Mesodermal cell (in vitro differentiated cells): ENCODE measurements around the gene UCN2.

Experiments
- H3K27ac ChIP-seq: 2 replicates; pipeline ENCODE4 v1.7.0; 2013; ENCODE audit warnings: mild to moderate bottlenecking, low read depth, low read length, moderate library complexity; ENCODE audit not compliant: severe bottlenecking
- H3K36me3 ChIP-seq: 2 replicates; pipeline ENCODE4 v1.7.1; 2013; ENCODE audit warnings: mild to moderate bottlenecking, low read length, moderate library complexity; ENCODE audit not compliant: control insufficient read depth, insufficient read depth
- H3K4me1 ChIP-seq: one replicate; pipeline ENCODE4 v1.7.1; 2013; ENCODE audit warnings: mild to moderate bottlenecking, low read length; ENCODE audit not compliant: insufficient read depth, control insufficient read depth, poor library complexity, severe bottlenecking
- H3K4me3 ChIP-seq: 2 replicates; pipeline ENCODE4 v1.7.0; 2013; ENCODE audit warnings: low read length, control low read depth, mild to moderate bottlenecking; ENCODE audit not compliant: insufficient read depth, poor library complexity, severe bottlenecking; ENCODE audit errors: extremely low read depth
- H3K9me3 ChIP-seq: 2 replicates; pipeline ENCODE4 v1.7.1; 2013; ENCODE audit warnings: mild to moderate bottlenecking, low read length, moderate library complexity; ENCODE audit not compliant: control insufficient read depth
- WGBS, 2 experiments: methylation state at CpG; one replicate each; pipeline ENCODE4 v1.1.5; 2013; ENCODE audit warnings: missing lambda C conversion rate in 2 of 2; ENCODE audit not compliant: insufficient coverage in 2 of 2; 5-methylcytosine and 5-hydroxymethylcytosine counted together

UCN2 gene

GRCh38 chr3:48569808-48570450 is 6.3 kb upstream of the UCN2 start:
- no peak overlapping the region for H3K4me3 ChIP-seq
- H3K27ac ChIP-seq: no peak overlapping the region
- WGBS, 2 experiments: 90 to 94% methylated on average over 11 to 16 of the region's 18 CpGs
- peaks cover 33% of the 10 kb centered on the region for H3K36me3 ChIP-seq
- H3K9me3 ChIP-seq: no peaks in the 10 kb centered on the region
- no peaks in the 10 kb centered on the region for H3K4me1 ChIP-seq

GRCh38 chr3:48569400-48569799 is 5.8 kb upstream of the UCN2 start:
- Histone ChIP-seq H3K36me3 (peaks cover 35% of the 10 kb centered on the region), H3K9me3 (no peaks in the 10 kb centered on the region), H3K27ac (no peak overlapping the region), H3K4me3 (no peak overlapping the region), H3K4me1 (peaks cover 4% of the 10 kb centered on the region)
- WGBS, 2 experiments: 82 to 96% methylated on average over 6 to 7 of the region's 10 CpGs

- peaks cover 13% of the 10 kb centered on the region for H3K4me1 ChIP-seq
- H3K9me3 ChIP-seq: no peaks in the 10 kb centered on the region
- WGBS, 2 experiments: 95 to 97% methylated on average over 5 to 7 of the region's 7 CpGs
- H3K4me3 ChIP-seq: no peak overlapping the region
- H3K36me3 ChIP-seq: peaks cover 26% of the 10 kb centered on the region
- H3K27ac ChIP-seq: no peak overlapping the region
Observed at GRCh38 chr3:48568476-48568875, 4.9 kb upstream of the UCN2 start.

- 93 to 98% methylated on average over 5 to 9 of the region's 11 CpGs for WGBS, 2 experiments
- Histone ChIP-seq H3K4me3 (no peak overlapping the region), H3K4me1 (peaks cover 18% of the 10 kb centered on the region), H3K27ac (no peak overlapping the region), H3K36me3 (peaks cover 25% of the 10 kb centered on the region), H3K9me3 (no peaks in the 10 kb centered on the region)
Observed at GRCh38 chr3:48567500-48567899, 3.9 kb upstream of the UCN2 start.

GRCh38 chr3:48567090-48567489 is 3.5 kb upstream of the UCN2 start:
- H3K27ac ChIP-seq: no peak overlapping the region
- peaks cover 23% of the 10 kb centered on the region for H3K36me3 ChIP-seq
- H3K9me3 ChIP-seq: no peaks in the 10 kb centered on the region
- H3K4me3 ChIP-seq: no peak overlapping the region
- WGBS, 2 experiments: 88 to 95% methylated on average over 5 of the region's 5 CpGs
- peaks cover 18% of the 10 kb centered on the region for H3K4me1 ChIP-seq

GRCh38 chr3:48566401-48566760 is 2.8 kb upstream of the UCN2 start:
- 90 to 91% methylated on average over 7 to 8 of the region's 9 CpGs for WGBS, 2 experiments
- peaks cover 21% of the 10 kb centered on the region for H3K36me3 ChIP-seq
- peaks cover 21% of the 10 kb centered on the region for H3K4me1 ChIP-seq
- no peaks in the 10 kb centered on the region for H3K9me3 ChIP-seq
- H3K4me3 ChIP-seq: no peak overlapping the region
- no peak overlapping the region for H3K27ac ChIP-seq

GRCh38 chr3:48565591-48566400 is 2.2 kb upstream of the UCN2 start:
- peaks cover 17% of the 10 kb centered on the region for H3K36me3 ChIP-seq
- no peaks in the 10 kb centered on the region for H3K9me3 ChIP-seq
- 88 to 93% methylated on average over 5 to 7 of the region's 7 CpGs for WGBS, 2 experiments
- H3K4me3 ChIP-seq: no peak overlapping the region
- H3K4me1 ChIP-seq: peaks cover 27% of the 10 kb centered on the region
- H3K27ac ChIP-seq: no peak overlapping the region

- 93 to 97% methylated on average over 10 to 11 of the region's 11 CpGs for WGBS, 2 experiments
- peaks cover 15% of the 10 kb centered on the region for H3K36me3 ChIP-seq
- peaks cover 33% of the 10 kb centered on the region for H3K4me1 ChIP-seq
- H3K4me3 ChIP-seq: no peak overlapping the region
- H3K9me3 ChIP-seq: no peaks in the 10 kb centered on the region
- no peak overlapping the region for H3K27ac ChIP-seq
Observed at GRCh38 chr3:48565186-48565585, 1.6 kb upstream of the UCN2 start.

- Histone ChIP-seq H3K9me3 (no peaks in the 10 kb centered on the region), H3K36me3 (peaks cover 10% of the 10 kb centered on the region), H3K27ac (no peak overlapping the region), H3K4me3 (no peak overlapping the region), H3K4me1 (peaks cover 38% of the 10 kb centered on the region)
- WGBS, 2 experiments: 92 to 96% methylated on average over 9 to 10 of the region's 11 CpGs
Observed at GRCh38 chr3:48564667-48565066, 1.1 kb upstream of the UCN2 start.

- H3K9me3 ChIP-seq: no peaks in the 10 kb centered on the region
- 88 to 91% methylated on average over 7 of the region's 10 CpGs for WGBS, 2 experiments
- H3K27ac ChIP-seq: no peak overlapping the region
- H3K4me1 ChIP-seq: peaks cover 39% of the 10 kb centered on the region
- no peak overlapping the region for H3K4me3 ChIP-seq
- H3K36me3 ChIP-seq: peaks cover 9% of the 10 kb centered on the region
Observed at GRCh38 chr3:48564022-48564421, 441 bp upstream of the UCN2 start.
